ENCODE results near the gene IMMP2L.

The IMMP2L gene

GRCh38 chr7:111560773-111561653 lies 1.3 kb downstream of the IMMP2L start:
- DNase-seq (ENCODE audit: low read depth in 2 of 3, low spot score in 2 of 3) = no peak

DNA sequence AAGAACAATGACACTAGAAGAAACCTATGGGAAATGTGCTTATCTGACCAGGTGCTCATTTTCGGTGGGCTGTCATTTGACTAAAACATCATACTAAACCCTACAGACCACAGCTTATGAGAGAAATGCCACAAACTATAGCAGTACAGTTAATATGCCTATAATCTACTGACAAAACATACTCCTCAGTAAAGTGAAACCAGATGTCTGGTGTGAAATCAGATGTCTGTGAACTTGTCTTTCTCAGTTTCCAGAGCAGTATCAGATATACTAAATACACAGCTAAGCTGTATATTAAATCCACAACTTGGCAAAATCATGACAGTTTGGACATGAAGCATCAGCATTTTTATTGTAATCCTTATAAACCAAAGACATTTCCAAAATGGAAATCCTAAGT lies 3.3 kb downstream of the IMMP2L start:
- DNase-seq (ENCODE audit: low read depth in 2 of 3, low spot score in 2 of 3) = no peak

DNA sequence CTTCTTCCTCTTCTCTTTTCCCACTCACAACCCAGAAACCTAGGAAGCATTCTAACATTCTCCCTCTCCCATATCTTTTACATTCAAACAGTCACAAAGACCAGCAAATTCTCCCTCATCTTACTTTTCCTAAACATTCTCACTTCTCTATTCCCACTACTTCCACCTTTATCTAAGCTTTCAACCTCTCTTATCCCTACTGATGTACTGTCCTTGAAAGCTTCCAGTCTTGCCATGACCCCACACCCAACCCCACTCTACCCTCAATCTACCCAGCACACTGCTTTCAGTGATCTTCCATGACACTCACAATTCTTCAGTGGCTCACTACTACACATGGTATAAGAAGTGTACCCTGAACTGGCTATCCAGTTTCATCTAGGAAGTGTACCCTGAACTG lies 5.3 kb downstream of the IMMP2L start:
- DNase-seq (ENCODE audit: low read depth in 2 of 3, low spot score in 2 of 3) = no peak

- DNase-seq (ENCODE audit: low read depth in 2 of 3, low spot score in 2 of 3) = no peak
Observed at GRCh38 chr7:111554086-111554485, 8.2 kb downstream of the IMMP2L start.

GRCh38 chr7:111541067-111541466 lies 21.2 kb downstream of the IMMP2L start:
- no peak for DNase-seq (ENCODE audit: low read depth in 2 of 3, low spot score in 2 of 3)

GRCh38 chr7:111540199-111540815 lies 22.0 kb downstream of the IMMP2L start:
- DNase-seq (ENCODE audit: low read depth in 2 of 3, low spot score in 2 of 3) = no peak

DNA sequence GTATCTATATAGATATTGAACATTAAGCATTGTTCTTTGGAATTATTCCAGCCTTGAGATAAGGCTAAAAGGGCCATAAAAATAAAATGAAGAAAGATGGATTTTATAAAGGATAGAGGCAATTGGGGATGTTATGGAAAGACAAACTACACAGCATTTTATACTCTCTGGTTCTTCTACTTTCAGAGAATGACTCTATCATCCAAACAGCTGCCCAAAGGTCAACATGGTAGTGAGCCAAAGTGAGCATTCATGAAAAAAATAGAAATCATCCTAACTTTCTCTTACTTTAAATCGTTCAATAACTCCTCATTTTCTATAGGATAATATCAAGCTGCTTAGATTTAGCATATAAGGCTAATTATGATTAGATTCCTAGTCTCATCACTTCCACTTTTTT lies 25.2 kb downstream of the IMMP2L start:
- no peak for DNase-seq (ENCODE audit: low read depth in 2 of 3, low spot score in 2 of 3)

GRCh38 chr7:111535142-111535870 lies 27.0 kb downstream of the IMMP2L start:
- no peak for DNase-seq (ENCODE audit: low read depth in 2 of 3, low spot score in 2 of 3)

DNA sequence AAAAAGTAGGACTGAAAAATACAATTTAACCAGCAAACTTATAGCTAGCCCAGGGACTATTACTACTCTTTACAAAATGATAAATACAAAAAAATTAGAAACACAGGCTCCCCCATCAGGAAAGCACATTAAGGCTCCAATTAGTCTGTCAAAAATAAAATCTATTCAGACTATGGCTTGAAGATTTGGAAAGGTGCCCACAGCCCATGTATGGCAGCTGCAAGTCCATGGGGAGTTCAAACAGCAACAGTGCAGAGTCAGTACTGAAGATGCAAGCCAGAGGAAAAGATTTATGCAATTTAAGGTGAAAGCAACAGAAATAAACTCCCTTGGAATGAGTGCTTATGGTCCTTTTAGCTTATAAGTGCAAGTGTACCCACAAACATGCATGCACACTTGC lies 29.7 kb downstream of the IMMP2L start:
- DNase-seq (ENCODE audit: low read depth in 2 of 3, low spot score in 2 of 3) = no peak

GRCh38 chr7:111531993-111532392 lies 30.3 kb downstream of the IMMP2L start:
- no peak for DNase-seq (ENCODE audit: low read depth in 2 of 3, low spot score in 2 of 3)

DNA sequence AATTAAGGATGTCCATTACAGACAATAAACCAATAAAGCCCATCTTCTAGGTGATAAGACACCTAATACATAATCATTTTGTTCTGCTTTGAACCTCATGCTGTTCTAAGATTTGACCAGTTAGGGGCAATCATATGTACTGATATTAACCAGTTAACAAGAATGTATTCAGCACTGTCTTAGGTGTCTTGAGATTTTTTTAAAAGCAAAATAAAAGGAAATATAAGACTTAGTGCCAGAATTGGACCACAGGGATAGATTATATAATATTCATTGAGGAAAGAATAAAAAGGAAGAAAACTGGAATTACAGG lies 32.0 kb downstream of the IMMP2L start:
- no peak for DNase-seq (ENCODE audit: low read depth in 2 of 3, low spot score in 2 of 3)

GRCh38 chr7:111529507-111530355 lies 32.6 kb downstream of the IMMP2L start:
- no peak for DNase-seq (ENCODE audit: low read depth in 2 of 3, low spot score in 2 of 3)

DNA sequence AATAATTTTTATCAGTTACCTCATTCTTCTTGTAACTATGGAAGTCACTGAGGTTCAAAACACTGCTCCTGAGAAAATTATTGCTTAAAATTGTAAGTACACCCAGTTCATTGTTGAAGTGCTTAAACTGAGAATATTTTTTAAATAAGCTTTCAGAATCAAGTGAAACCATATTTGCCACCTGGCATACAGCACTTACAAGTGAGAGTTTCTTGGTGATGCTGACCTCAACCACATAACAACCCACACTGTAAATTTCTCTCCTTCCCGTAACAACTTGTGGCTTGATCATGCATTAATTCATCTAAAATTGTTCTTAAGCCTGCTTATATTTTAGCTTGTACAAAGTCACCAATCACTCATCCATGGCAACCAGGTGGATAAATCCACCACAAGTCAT lies 34.0 kb downstream of the IMMP2L start:
- no peak for DNase-seq (ENCODE audit: low read depth in 2 of 3, low spot score in 2 of 3)

DNA sequence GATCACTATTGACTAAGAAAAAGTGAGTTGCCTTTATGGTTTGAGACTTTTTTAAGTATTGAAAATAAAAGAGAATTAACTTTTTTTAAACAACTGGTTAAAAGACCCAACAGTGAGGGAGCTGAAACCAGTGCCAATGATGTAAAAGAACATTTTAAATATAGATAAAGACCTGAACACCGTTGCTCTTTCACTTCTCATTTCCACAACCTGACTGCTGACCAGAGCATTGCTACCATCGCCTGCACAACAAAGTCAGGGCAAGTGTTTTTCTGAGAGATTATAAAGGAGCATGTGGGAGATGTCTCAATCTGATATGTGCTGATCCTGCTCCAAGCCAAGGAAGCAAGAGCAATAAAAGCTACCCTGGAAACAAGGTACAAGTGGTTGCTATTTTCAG lies 34.7 kb downstream of the IMMP2L start:
- no peak for DNase-seq (ENCODE audit: low read depth in 2 of 3, low spot score in 2 of 3)

- no peak for DNase-seq (ENCODE audit: low read depth in 2 of 3, low spot score in 2 of 3)
Observed at GRCh38 chr7:111525100-111525499, 37.2 kb downstream of the IMMP2L start.

- no peak for DNase-seq (ENCODE audit: low read depth in 2 of 3, low spot score in 2 of 3)
Observed at GRCh38 chr7:111521660-111522059, 40.6 kb downstream of the IMMP2L start.

DNA sequence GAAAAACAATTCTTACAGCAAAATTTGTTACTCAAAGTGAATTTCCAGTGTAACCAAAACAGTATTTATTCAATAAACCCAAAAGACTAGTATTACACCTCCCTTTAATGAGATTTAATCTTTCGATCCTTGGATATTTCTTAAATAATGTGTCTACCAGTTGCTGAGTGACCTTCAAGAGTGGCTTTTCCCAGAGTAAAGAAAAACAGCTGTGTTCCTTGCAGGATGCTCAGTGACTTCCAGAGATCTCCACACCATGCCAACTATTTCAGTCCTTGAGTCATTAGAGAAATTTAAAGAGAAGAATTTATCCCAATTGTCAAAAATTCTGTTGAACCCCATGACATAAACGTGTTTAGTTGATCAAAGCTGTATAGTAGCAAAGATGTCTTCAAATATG lies 44.0 kb downstream of the IMMP2L start:
- DNase-seq (ENCODE audit: low read depth in 2 of 3, low spot score in 2 of 3) = no peak

- DNase-seq (ENCODE audit: low read depth in 2 of 3, low spot score in 2 of 3) = no peak
Observed at GRCh38 chr7:111517549-111517951, 44.7 kb downstream of the IMMP2L start.

GRCh38 chr7:111516612-111517011 lies 45.7 kb downstream of the IMMP2L start:
- DNase-seq (ENCODE audit: low read depth in 2 of 3, low spot score in 2 of 3) = no peak

DNA sequence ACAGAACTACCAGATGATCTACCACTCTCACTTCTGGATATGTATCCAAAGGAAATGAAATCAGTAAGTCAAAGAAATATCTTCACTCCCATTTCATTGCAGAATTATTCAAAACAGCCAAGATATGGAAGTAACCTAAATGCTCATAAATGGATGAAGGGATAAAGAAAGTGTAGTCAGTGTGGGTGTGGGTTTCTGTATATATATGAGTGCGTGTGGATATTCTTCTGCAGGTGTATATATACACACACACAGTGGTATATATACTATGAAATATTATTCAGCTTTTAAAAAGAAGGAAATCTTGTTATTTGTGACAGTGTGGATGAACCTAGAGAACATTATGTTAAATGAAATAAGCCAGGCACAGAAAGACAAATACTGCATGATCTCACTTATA lies 48.7 kb downstream of the IMMP2L start:
- no peak for DNase-seq (ENCODE audit: low read depth in 2 of 3, low spot score in 2 of 3)

DNA sequence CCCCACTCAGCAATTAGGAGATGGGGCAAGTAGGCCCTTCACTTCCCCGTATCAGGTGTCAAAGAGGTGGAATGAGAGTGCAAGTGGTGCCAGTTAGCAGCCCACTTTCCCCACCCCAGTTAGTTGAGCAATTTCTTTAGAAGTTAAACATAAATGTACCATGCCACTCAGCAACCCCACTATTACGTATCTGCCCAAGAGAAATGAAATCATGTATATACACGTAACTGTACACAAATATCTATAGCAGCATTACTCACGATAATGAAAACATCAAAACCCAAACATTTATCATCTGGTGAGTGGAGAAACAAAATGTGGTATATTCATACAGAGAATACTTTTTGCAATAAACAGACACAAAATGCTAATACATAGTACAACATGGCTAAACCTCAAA lies 50.4 kb downstream of the IMMP2L start:
- DNase-seq (ENCODE audit: low read depth in 2 of 3, low spot score in 2 of 3) = no peak

Measured in activated CD8-positive, alpha-beta memory T cell treated with anti-CD3 and anti-CD28 coated beads for 48 hours (primary cell).